ENCODE measurements around the gene CELF5. TPM values are rescaled to one million over a fixed set of nuclear protein-coding genes. Genes with fewer than 3 reads are reported as not detected.

CELF5 gene
- total and polyA plus RNA-seq, 10 donors, result 0.05 to 0.19 (median 0.10) TPM; not detected in 7

- H3K27me3 ChIP-seq (replicated peaks in 1 of 7), result peaks cover 0 to 81% (median 19%) of the 10 kb centered on the region in 7 donors
- TF ChIP-seq POLR2A (IDR thresholded peaks at IDR 0.05), result no peak
- no peak for TF ChIP-seq POLR2AphosphoS5 (IDR thresholded peaks at IDR 0.05)
- TF ChIP-seq, protein P1, sequence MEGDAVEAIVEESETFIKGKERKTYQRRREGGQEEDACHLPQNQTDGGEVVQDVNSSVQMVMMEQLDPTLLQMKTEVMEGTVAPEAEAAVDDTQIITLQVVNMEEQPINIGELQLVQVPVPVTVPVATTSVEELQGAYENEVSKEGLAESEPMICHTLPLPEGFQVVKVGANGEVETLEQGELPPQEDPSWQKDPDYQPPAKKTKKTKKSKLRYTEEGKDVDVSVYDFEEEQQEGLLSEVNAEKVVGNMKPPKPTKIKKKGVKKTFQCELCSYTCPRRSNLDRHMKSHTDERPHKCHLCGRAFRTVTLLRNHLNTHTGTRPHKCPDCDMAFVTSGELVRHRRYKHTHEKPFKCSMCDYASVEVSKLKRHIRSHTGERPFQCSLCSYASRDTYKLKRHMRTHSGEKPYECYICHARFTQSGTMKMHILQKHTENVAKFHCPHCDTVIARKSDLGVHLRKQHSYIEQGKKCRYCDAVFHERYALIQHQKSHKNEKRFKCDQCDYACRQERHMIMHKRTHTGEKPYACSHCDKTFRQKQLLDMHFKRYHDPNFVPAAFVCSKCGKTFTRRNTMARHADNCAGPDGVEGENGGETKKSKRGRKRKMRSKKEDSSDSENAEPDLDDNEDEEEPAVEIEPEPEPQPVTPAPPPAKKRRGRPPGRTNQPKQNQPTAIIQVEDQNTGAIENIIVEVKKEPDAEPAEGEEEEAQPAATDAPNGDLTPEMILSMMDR (IDR thresholded peaks at IDR 0.05 in 8 of 11, conservative IDR thresholded peaks at IDR 0.05 in 3 of 11), result no peak
- no peak for DNase-seq
- H3K4me1 ChIP-seq, result no peaks in the 10 kb centered on the region
- WGBS, 5 donors, result 71 to 82% (median 75%) methylated on average over 5 of the region's 5 CpGs
- H3K27ac ChIP-seq, result no peak overlapping the region
- intact Hi-C loops (cut with DNase I; ENCODE audit: low total_unique reads), result no loop called here
- no peaks in the 10 kb centered on the region for H3K9me3 ChIP-seq
- H3K36me3 ChIP-seq, result no peaks in the 10 kb centered on the region
- no peak overlapping the region for H3K4me3 ChIP-seq
These were observed 67.2 kb downstream of the CELF5 start for GRCh38 chr19:3291644-3292043.

- Histone ChIP-seq H3K4me3 (no peak overlapping the region), H3K27ac (no peak overlapping the region), H3K36me3 (no peaks in the 10 kb centered on the region), H3K27me3 (replicated peaks in 1 of 7) (peaks cover 0 to 90% (median 19%) of the 10 kb centered on the region in 7 donors), H3K9me3 (no peaks in the 10 kb centered on the region), H3K4me1 (no peaks in the 10 kb centered on the region)
- WGBS, 5 donors, result 76 to 86% (median 84%) methylated on average over 13 to 23 of the region's 23 CpGs
- DNase-seq, result no peak
- intact Hi-C loops (cut with DNase I; ENCODE audit: low total_unique reads), result no loop called here
- no peak for TF ChIP-seq POLR2A (IDR thresholded peaks at IDR 0.05)
These were observed 68.6 kb downstream of the CELF5 start for GRCh38 chr19:3292958-3293529.

DNA sequence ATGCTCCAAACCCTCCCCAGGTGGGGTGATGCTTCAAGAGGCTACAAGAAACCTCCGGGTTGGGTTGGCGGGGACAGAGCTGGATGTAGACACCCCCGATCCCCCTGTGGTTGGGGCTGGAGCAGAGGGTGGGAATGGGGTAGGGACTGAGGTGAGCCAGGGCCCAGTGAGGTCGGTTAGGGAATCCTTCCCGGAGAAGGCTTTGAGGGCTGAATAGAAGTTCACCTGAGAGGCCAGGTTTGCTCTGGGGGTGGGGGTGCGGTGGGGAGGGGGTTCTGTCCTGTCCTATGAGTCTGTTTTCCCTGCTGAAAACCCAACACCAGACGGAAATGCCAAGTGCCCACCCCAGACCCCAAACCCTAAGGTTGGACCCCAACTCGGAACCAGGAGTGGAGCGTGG lies 69.1 kb downstream of the CELF5 start:
- TF ChIP-seq POLR2A (IDR thresholded peaks at IDR 0.05) (no peak), POLR2AphosphoS5 (IDR thresholded peaks at IDR 0.05) (no peak)
- TF ChIP-seq, protein P1 (IDR thresholded peaks at IDR 0.05 in 8 of 11, conservative IDR thresholded peaks at IDR 0.05 in 3 of 11), result no peak
- intact Hi-C loops (cut with DNase I; ENCODE audit: low total_unique reads), result no loop called here
- WGBS, 5 donors, result 64 to 86% (median 78%) methylated on average over 9 of the region's 9 CpGs

DNA sequence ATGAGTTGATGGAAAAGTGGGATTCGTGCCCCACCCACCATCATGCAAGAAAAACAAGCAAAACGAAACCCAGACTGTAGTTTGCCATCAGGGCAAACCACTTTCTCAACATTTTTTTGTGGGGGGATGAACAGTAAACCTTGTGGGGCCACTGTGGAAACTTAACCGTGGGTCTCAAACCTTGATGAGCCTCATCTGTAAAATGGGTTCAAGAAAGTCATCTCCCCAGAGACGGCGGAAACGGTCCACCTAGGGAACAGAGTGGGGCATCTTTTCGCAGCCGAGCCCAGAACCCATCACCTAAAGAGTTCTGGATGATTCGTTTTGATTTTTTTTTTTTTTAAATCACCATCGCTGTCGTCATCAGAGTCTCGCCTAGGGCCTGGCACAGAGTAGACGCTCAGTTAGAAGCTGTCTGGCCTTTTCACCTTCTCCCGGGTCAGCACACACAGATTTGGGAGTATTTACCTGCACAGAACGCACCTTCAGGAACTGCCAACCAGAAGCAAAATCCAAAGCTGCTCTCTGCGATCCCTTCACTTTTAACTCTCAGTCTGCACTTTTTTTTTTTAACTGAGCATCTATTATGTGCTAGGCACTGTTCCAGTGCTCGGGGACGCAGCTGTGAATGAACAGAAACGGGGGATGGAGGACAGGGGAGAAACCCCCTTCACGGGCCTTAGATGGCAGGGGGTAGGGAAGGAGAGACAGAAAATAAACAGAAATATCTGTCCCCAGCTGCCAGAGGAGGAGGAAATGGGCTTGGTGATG lies 69.8 kb downstream of the CELF5 start:
- H3K4me1 ChIP-seq, result no peaks in the 10 kb centered on the region
- DNase-seq, result no peak
- H3K27me3 ChIP-seq (replicated peaks in 1 of 7), result peaks cover 0 to 81% (median 19%) of the 10 kb centered on the region in 7 donors
- intact Hi-C loops (cut with DNase I; ENCODE audit: low total_unique reads), result no loop called here
- H3K4me3 ChIP-seq, result no peak overlapping the region
- WGBS, 5 donors, result 76 to 86% (median 81%) methylated on average over 20 of the region's 20 CpGs
- H3K27ac ChIP-seq, result no peak overlapping the region
- no peak for TF ChIP-seq POLR2AphosphoS5 (IDR thresholded peaks at IDR 0.05)
- no peak for TF ChIP-seq POLR2A (IDR thresholded peaks at IDR 0.05)
- TF ChIP-seq, protein P1 (IDR thresholded peaks at IDR 0.05 in 8 of 11, conservative IDR thresholded peaks at IDR 0.05 in 3 of 11), result no peak
- no peaks in the 10 kb centered on the region for H3K36me3 ChIP-seq
- peaks cover 0 to 4% (median 0%) of the 10 kb centered on the region in 8 donors for H3K9me3 ChIP-seq

More for the DNA sequence above, 69.1 kb downstream of the CELF5 start:
- Histone ChIP-seq H3K27me3 (replicated peaks in 1 of 7) (peaks cover 0 to 88% (median 19%) of the 10 kb centered on the region in 7 donors), H3K36me3 (no peaks in the 10 kb centered on the region), H3K9me3 (no peaks in the 10 kb centered on the region), H3K27ac (no peak overlapping the region), H3K4me3 (no peak overlapping the region), H3K4me1 (no peaks in the 10 kb centered on the region)
- no peak for DNase-seq
